Stomach (tissue), 4 donors: Measurements from ENCODE around the gene METTL21A.

Experiments used
- CTCF ChIP-seq, 7 experiments: fragments of 450-650 bp in 4 of 7; fragments of 200-600 bp in 3 of 7; sonication (generic) in 3 of 7; IDR thresholded peaks; one replicate each; pipeline ENCODE4 v1.5.1; 2016 to 2019; ENCODE audit warnings: antibody characterized with exemption in 7 of 7, control low read depth in 2 of 7, mild to moderate bottlenecking in 1 of 7
- EP300 ChIP-seq: sonication (generic); formaldehyde crosslinking; IDR thresholded peaks from one replicate; pipeline ENCODE4 v1.6.1; 2017; ENCODE audit warnings: antibody characterized with exemption
- POLR2AphosphoS5 ChIP-seq, 3 donors: sonication (generic); formaldehyde crosslinking; IDR thresholded peaks; one replicate each; pipeline ENCODE4 v1.6.1; 2016; ENCODE audit warnings: antibody characterized with exemption in 3 of 3

GRCh38 chr2:207593277-207593676 is 31.9 kb downstream of the METTL21A start:
- no peak for TF ChIP-seq CTCF (IDR thresholded peaks at IDR 0.05)
- TF ChIP-seq EP300: no peak
- no peak for TF ChIP-seq POLR2AphosphoS5 (IDR thresholded peaks at IDR 0.05)
